EH (cell line): ENCODE results near the gene ZBTB12.
"Not testable (repeated sequence)": the region's sequence is repeated elsewhere in the genome, so short reads cannot be mapped to it uniquely, and the experiment has no call there.

Source experiments
- DNase-seq: peaks from one replicate; pipeline ENCODE4 v3.0.0-alpha.2; 2015; ENCODE audit warnings: low read depth

The ZBTB12 gene

GRCh38 chr6:31874836-31875572 is 26.9 kb downstream of the ZBTB12 start:
- DNase-seq = peak; percentile 41

- DNase-seq = no peak
Measured at GRCh38 chr6:31874084-31874670, 27.7 kb downstream of the ZBTB12 start.

GRCh38 chr6:31871046-31871659 is 30.7 kb downstream of the ZBTB12 start:
- DNase-seq = peak; percentile 67

DNA sequence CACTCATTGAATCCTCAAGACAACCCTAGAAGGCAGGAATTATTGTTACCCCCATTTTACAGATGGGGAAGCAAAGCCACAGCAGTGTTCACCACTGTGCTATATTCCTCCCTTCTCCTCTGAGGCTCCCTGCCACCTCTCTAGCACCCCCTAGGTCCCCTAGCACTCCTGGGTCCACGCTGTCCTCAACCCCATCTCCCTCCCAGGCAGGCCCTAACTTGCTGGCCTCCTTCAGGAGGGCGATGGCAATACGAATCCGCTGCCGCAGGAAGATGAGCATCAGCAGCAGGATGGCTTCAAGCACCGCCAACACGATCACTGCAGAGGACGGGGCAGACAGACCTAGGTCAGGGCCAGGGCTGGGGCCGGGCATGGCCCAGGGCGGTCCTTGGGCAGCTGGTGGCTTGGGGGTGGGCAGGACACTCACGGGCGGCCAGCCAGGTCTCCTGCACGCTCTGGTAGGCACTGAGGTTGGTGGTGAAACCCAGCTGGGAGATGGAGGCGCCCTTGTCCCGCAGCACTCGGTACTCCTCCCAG is 31.4 kb downstream of the ZBTB12 start:
- no peak for DNase-seq

GRCh38 chr6:31869343-31869742 is 32.5 kb downstream of the ZBTB12 start:
- DNase-seq = no peak

DNA sequence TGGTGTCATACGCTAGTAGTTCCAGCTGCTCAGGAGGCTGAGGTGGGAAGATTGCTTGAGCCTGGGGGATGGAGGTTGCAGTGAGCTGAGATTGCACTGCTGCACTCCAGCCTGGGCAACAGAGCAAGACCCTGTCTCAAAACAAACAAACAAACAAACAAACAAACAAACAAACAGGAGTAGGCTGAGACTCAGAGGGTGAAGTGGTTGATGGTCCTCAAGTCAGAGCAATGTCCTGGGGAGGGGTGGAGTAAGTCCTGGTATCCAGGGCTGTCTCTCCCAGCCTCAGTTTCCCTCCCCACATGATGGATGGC is 33.3 kb downstream of the ZBTB12 start:
- not testable (repeated sequence) for DNase-seq

- no peak for DNase-seq
Measured at GRCh38 chr6:31865205-31866118, 36.4 kb downstream of the ZBTB12 start.

GRCh38 chr6:31864818-31865204 is 37.1 kb downstream of the ZBTB12 start:
- DNase-seq = no peak

DNA sequence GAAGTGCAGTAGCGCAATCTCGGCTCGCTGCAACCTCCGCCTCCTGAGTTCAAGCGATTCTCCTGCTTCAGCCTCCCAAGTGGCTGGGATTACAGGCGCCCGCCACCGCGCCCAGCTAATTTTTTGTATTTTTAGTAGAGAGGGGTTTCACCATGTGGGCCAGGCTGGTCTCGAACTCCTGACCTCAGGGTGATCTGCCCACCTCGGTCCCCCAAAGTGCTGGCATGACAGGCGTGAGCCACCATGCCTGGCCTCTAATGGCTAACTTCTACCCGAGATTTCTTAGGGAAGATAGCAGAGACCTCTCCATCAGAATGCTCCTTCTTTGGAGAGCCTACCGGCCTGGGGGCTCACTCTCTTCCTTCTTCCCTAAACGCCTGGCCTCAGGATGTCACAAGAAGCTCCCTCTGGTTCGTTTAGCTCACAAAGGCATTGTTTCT is 37.7 kb downstream of the ZBTB12 start:
- DNase-seq = not testable (repeated sequence)

- DNase-seq = peak; percentile 100
Measured at GRCh38 chr6:31862344-31863235, 39.3 kb downstream of the ZBTB12 start, which contains the start of gene NEU1. NEU1 (minus strand) TSS chr6:31862821; CDS start chr6:31862776, 45 bp downstream.

- DNase-seq = no peak
Measured at GRCh38 chr6:31861919-31862343, 40.0 kb downstream of the ZBTB12 start.

DNA sequence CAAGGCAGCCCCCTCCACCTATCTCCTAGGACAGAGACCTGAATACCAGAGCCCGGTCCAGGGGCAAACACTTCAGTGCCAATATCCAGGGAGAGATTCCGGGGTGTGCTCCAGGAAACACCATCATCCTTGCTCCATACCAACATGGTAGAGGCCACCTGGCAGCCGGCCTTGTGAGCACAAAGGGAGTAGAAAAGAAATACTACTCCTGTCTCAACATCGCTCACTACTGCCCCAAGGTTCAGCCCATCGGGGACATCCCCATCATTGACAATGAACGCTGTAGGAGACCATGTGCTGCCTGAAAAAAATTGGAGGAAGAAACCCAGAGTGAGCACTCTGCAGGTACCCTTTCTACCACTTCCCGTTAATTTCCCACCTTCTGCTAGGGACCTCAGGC is 40.7 kb downstream of the ZBTB12 start:
- no peak for DNase-seq

- no peak for DNase-seq
Measured at GRCh38 chr6:31860349-31860748, 41.5 kb downstream of the ZBTB12 start.

DNA sequence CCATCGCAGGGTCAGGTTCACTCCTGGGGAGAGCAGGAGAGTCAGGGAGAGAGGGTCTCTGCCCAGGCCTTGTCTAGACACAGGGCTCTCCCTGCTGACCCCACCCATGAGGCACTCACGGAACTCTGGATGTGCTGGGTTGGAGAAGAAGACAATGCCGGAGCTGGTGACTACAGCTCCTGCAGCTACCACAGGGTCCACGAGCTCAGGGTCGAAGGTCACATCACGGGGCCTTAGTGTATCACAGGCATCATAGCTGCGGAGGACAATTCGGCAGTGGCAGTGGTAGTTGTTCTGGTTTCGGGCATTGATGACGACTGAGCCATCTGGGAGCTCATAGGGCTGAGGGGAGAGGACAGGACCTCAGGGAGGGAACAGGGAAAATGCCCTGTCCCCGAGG is 42.0 kb downstream of the ZBTB12 start:
- no peak for DNase-seq

GRCh38 chr6:31858707-31859106 is 43.2 kb downstream of the ZBTB12 start:
- no peak for DNase-seq

- not testable (repeated sequence) for DNase-seq
Measured at GRCh38 chr6:31857774-31858173, 44.1 kb downstream of the ZBTB12 start.

DNA sequence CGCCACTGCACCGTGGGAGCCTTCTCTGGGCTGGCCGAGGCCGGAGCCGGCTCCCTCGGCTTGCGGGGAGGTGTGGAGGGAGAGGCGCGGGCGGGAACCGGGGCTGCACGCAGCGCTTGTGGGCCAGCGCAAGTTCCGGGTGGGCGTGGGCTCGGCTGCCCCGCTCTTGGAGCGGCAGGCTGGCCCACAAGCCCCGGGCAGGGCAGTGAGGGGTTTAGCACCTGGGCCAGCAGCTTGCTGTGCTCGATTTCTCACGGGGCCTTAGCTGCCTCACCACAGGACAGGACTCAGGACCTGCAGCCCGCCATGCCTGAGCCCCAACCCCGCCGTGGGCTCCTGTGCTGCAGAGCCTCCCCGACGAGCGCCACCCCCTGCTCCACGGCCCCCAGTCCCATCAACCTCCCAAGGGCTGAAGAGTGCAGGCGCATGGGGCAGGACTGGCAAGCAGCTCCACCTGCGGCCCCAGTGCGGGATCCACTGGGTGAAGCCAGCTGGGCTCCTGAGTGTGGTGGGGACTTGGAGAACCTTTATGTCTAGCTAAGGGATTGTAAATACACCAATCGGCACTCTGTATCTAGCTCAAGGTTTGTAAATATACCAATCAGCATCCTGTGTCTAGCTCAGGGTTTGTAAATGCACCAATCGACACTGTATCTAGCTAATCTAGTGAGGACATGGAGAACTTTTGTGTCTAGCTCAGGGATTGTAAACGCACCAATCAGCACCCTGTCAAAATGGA is 49.7 kb downstream of the ZBTB12 start:
- not testable (repeated sequence) for DNase-seq

- peak; percentile 24 for DNase-seq
Measured at GRCh38 chr6:31851485-31851832, 50.4 kb downstream of the ZBTB12 start.

DNA sequence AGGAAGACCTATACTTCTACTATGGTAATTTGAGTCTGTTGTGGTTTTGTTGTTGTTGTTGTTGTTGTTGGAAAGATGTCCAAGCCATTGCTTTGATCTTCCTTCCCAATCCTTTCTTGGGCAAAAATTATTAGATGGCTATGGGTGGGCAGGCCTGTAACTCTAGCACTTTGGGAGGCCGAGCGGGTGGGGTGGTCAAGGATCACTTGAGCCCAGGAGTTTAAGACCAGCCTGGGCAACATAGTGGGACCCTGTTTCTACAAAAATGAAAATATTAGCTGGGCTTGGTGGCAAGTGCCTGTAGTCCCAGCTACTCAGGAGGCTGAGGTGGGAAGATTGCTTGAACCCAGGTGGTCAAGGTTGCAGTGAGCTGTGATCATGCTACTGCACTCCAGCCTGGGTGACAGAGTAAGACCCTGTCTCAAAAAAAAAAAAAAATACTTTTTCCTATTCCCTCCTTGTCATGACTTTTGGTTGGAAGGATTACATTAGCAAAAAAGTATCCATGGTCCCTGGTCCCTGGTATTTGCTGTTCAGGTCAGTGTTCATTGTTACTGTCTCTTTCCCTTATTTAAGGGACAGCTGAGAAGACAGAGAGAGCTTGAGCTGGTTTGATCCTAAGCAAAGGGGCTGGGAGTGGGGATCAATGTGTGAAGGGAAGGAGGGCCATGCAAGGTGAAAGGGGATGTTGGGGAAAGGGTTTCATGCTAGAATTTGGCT is 51.0 kb downstream of the ZBTB12 start:
- DNase-seq = no peak
